Activated CD8-positive, alpha-beta memory T cell treated with anti-CD3 and anti-CD28 coated beads for 36 hours (primary cell): Measurements from ENCODE around the gene AKAP5. TPM values are rescaled to one million over a fixed set of nuclear protein-coding genes. Genes with fewer than 3 reads are reported as not detected.

Experiments
- CTCF ChIA-PET: fragments of 350-600 bp; sonication (Branson Sonifier 250); formaldehyde crosslinking; loops from one replicate; lab custom pipeline; 2021; ENCODE audit warnings: antibody characterized with exemption; lab: Charles Lee
- POLR2A ChIA-PET: fragments of 350-600 bp; sonication (Branson Sonifier 250); formaldehyde crosslinking; loops from one replicate; lab custom pipeline; 2021; ENCODE audit warnings: antibody characterized with exemption; lab: Charles Lee
- total RNA-seq, 2 experiments: library from RNA; stranded (reverse); gene quantifications; one replicate each; pipeline ENCODE4 v1.2.3, GENCODE V29; 2021

AKAP5 gene, protein sequence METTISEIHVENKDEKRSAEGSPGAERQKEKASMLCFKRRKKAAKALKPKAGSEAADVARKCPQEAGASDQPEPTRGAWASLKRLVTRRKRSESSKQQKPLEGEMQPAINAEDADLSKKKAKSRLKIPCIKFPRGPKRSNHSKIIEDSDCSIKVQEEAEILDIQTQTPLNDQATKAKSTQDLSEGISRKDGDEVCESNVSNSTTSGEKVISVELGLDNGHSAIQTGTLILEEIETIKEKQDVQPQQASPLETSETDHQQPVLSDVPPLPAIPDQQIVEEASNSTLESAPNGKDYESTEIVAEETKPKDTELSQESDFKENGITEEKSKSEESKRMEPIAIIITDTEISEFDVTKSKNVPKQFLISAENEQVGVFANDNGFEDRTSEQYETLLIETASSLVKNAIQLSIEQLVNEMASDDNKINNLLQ
- 1 to 10 TPM; 4.5 TPM for total RNA-seq

- POLR2A ChIA-PET: no interaction called here
- CTCF ChIA-PET: interaction anchor here (1.6 kb wide), 1 partner anchor 16 kb away, joined by 4 read pairs; no protein-coding TSS in a partner anchor
Observed at GRCh38 chr14:64465191-64465822, at the start of gene AKAP5. Gene AKAP5 (plus strand): TSS chr14:64465499. CDS start chr14:64468395, 2,896 bp downstream.

DNA sequence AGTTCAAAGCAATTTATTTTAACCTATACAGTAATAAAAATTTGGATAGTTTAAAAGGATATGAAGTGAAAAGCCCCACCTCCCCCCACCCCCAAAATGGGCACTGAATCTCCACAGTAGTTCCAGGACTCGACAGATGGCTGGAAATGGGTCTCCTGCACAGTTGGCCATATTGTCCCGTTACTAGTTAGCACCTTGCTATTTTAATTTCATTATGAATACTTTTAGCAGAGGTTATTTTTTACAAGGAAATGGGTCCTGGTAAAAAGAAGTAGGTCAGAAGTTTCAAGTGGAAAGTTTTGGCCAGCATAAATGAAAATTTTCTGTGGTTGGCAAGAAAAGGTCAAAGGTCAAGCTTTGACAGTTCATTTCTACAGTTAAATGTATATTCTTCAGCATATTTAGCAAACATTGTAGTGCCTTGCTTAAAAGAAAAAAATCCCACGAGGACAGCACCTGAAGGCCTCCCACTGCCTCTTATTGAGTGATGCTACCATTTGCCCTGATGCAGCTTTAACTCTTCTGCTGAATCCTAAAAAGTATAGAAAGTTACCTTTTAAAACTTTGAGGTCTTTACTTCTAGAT is 48.9 kb upstream of the AKAP5 start:
- ChIA-PET POLR2A (no interaction called here), CTCF (interaction anchor here (1.9 kb wide), 1 partner anchor 13 kb away, joined by 6 read pairs; no protein-coding TSS in a partner anchor)

DNA sequence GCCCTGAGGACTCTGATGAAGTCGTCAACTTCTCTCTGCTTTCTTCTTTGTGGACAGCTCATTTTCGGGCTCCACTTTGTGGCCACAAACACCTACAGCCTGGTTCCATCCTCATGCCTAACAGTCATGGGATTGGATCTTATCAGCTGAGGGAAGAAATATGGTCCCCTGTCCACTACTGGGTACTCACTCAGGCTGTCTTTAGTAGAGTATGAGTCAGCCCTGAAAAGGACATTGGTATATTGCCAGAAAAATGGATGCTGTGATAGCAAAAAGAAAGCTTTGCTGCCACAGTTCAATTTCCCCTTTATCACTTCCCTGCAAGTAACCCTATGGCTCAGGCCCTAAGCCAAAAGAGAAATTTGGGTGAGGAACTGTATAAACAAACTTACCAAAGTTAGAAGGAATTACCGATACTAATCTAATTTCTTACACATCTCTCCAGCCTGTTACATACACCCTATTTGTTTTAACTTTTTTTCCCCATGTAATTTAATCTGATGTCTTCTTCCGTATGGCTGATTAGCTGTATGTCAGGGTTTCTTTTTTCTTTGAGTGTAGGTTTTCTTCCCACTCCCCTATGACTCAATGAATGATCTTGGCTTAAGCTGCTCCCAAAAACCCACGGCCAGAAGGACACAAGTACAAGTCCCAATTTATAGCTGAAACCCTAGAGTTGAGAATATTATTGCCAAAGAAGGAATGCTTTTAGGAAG is 48.1 kb upstream of the AKAP5 start:
- ChIA-PET CTCF (interaction anchor here (1.5 to 1.9 kb wide), 2 partner anchors 13 to 29 kb away, joined by 3 to 6 read pairs; partner anchors contain the start of gene MTHFD1), POLR2A (no interaction called here)

- ChIA-PET CTCF (interaction anchor here (1.5 to 1.9 kb wide), 2 partner anchors 12 to 29 kb away, joined by 3 to 6 read pairs; partner anchors contain the start of gene MTHFD1), POLR2A (no interaction called here)
Observed at GRCh38 chr14:64417771-64418125, 47.6 kb upstream of the AKAP5 start.

DNA sequence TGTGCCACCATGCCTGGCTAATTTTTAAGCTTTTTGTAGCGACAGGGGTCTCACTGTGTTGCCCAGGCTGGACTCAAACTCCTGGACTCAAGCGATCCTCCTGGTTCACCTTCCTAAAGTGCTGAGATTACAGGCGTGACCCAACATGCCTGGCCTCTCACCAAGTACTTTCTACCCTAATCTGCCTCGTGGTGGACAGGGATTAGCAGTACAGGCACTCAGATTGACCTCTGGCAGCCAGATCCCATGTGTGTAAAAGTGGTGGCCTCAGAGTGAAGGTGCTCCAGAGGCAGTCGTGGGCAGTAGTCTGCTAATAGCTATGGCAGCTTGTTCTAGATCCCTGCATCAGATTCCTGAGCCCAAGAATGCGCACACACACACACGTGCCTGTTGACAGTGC is 46.3 kb upstream of the AKAP5 start:
- ChIA-PET POLR2A (no interaction called here), CTCF (interaction anchor here (1.6 kb wide), 1 partner anchor 12 kb away, joined by 5 read pairs; no protein-coding TSS in a partner anchor)

DNA sequence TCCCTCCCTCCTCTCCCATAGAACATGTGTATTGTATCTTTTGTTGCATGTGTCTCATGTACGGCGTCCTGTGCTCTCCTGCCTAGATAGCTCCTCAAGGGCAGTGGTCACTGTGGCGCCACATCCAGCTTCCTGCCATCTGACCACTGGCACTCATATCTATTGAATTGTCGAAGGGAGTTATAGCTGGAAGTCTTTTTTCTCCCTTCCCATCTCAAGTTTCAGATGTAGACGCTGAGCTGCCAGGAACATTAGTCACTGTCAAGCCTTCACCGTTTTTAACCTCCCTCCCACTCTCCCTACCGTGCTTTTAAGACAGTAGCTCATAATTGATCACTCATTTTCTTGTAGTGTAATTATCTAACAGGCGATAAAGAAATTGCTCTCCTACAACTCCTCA is 44.1 kb upstream of the AKAP5 start:
- POLR2A ChIA-PET: interaction anchor here (0.7 kb wide), 1 partner anchor 127 kb away, joined by 5 read pairs; the partner anchor contains the start of gene ESR2
- CTCF ChIA-PET: interaction anchor here (0.7 to 1.2 kb wide), 3 partner anchors 10 to 189 kb away, joined by 3 to 6 read pairs (median 4); no protein-coding TSS in a partner anchor

DNA sequence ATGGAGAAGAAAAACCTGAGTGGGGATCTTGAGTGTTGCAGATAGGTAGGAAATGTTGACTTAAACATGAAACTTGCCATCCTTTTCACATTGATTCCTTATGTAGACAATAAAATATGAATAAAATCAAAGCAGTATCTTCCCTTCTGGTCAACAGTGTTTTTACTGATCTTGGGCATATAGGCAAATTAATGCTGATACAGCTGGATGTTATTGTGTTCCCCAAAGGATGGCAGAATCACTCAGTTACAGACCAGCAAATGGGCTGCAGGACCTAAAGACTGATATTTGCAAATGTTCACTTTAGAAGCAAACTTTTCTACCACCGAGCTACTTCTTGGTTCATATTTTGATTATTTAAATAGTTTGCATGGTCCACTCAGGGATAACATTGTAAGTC is 43.3 kb upstream of the AKAP5 start:
- ChIA-PET POLR2A (no interaction called here), CTCF (interaction anchor here (0.7 kb wide), 1 partner anchor 188 kb away, joined by 4 read pairs; no protein-coding TSS in a partner anchor)

- CTCF ChIA-PET: interaction anchor here (0.8 kb wide), 1 partner anchor 9 kb away, joined by 3 read pairs; no protein-coding TSS in a partner anchor
Observed at GRCh38 chr14:64422756-64423155, 42.5 kb upstream of the AKAP5 start.

DNA sequence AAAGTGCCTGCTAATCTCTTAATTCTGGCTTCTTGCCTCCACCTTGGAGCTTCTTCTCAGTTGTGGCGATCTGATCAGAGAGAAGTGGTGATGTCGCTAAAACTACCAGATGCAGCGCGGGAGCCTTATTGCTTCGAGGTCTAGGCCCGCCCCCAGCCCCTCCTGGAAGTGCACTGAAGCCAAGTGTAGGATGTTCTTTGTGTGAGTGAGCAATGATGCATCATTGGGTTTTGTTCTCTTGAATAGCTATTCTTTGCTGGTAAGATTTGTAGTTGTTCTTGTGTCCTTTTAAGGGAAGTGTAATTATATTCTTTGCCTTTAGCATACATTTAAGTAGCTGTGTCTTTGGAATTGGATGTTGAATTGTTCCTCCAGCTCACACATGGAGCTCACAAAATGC is 41.3 kb upstream of the AKAP5 start:
- CTCF ChIA-PET: interaction anchor here (0.8 kb wide), 1 partner anchor 34 kb away, joined by 3 read pairs; no protein-coding TSS in a partner anchor
- POLR2A ChIA-PET: interaction anchor here (1.5 to 1.8 kb wide), 2 partner anchors 36 to 80 kb away, joined by 3 to 7 read pairs; partner anchors contain the start of genes MTHFD1 and ZBTB1

More at GRCh38 chr14:64422756-64423155, 42.5 kb upstream of the AKAP5 start:
- POLR2A ChIA-PET: interaction anchor here (0.6 to 1.8 kb wide), 2 partner anchors 15 to 35 kb away, joined by 7 to 8 read pairs; partner anchors contain the start of gene MTHFD1

GRCh38 chr14:64434528-64434927 is 30.8 kb upstream of the AKAP5 start:
- ChIA-PET CTCF (no interaction called here), POLR2A (interaction anchor here (0.6 kb wide), 1 partner anchor 107 kb away, joined by 3 read pairs; no protein-coding TSS in a partner anchor)

DNA sequence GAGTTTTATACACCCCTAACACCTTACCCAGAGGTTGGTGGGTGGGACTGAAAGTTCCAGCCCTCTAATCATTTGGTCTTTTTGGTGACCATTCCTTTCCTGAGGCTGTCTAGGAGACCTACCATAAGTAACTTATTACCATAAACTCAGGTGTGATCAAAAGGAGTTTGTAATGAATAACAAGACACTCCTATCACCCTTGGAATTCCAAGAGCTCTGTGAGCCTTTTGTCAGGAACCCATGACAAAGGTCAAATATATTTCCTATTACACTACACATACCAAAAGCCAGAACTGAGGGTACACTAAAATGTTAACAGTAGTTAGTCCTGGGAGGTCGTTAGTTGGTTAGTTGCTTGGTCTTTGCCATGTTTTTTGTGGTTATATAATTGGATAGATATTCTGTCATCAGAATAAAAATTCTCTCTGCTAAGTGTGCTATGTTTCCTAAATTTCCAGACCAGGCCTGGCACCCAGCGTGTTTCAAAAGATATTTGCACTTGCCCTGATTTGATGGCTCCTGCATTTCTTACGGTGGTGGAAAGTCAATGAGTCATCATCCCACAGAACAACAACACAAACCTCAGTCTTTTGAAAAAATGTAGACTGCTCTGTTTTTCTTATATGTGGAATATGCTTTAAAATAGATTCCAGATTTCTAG is 27.0 kb upstream of the AKAP5 start:
- CTCF ChIA-PET: interaction anchor here (2.5 kb wide), 1 partner anchor 8 kb away, joined by 11 read pairs; no protein-coding TSS in a partner anchor
- POLR2A ChIA-PET: no interaction called here

DNA sequence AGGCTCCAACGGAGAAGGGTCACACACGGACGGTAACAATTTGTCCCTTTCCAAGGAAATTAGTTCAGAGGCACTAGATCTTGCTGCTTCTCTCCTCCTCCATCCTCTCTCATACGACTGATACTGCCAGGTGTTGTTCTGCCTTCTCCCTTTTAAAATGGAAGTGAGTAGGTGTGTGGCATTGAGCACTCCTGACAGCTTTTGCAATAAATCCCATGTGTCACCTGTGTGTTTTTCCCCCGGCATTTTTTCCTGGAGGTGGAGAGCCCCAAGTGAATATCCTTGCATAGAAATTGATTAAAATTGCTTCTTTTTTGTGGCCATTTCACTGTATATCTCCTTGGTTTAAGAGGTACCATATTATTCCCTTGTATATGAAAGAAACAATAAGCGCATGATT is 26.2 kb upstream of the AKAP5 start:
- POLR2A ChIA-PET: no interaction called here

GRCh38 chr14:64440494-64440893 is 24.8 kb upstream of the AKAP5 start:
- ChIA-PET POLR2A (no interaction called here), CTCF (interaction anchor here (2.5 kb wide), 1 partner anchor 11 kb away, joined by 11 read pairs; no protein-coding TSS in a partner anchor)

More for the DNA sequence above, 26.2 kb upstream of the AKAP5 start:
- CTCF ChIA-PET: interaction anchor here (2.5 kb wide), 1 partner anchor 9 kb away, joined by 11 read pairs; no protein-coding TSS in a partner anchor

DNA sequence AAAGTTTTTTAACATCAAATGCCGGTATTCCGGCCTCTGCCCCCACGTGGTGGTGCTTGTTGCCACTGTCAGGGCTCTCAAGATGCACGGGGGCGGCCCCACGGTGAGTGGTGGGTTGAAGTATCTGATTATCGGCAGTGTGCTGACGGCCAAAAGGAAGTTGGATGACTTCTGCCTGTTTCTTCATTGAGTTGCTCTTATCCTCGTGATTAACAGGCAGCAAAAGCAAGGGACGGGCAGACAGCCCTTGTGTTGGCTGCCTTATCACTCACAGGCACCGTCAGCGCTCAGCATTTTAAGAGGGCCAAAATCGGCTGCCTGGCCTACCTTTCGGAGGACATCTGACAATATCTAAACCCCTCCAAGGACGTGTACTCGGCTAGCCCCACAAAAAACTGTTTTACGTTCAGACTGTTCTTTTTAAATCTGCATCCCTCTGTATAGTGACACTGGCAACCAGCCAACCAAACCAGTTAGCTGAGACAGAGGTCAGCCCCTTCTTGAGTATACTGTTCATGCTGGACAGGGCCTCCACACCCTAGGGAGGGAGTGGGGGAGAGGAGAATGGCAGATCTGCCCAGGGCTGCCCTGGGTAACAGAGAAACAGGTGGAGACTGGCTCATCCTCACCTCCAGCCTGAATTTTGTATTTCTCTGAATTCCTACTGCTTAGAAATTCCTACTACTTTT is 22.9 kb upstream of the AKAP5 start:
- ChIA-PET POLR2A (interaction anchor here (0.7 kb wide), 1 partner anchor 48 kb away, joined by 3 read pairs; no protein-coding TSS in a partner anchor), CTCF (no interaction called here)

- ChIA-PET CTCF (interaction anchor here (1.2 to 2.1 kb wide), 2 partner anchors 14 to 35 kb away, joined by 3 to 5 read pairs; no protein-coding TSS in a partner anchor), POLR2A (no interaction called here)
Observed at GRCh38 chr14:64444140-64444539, 21.2 kb upstream of the AKAP5 start.

GRCh38 chr14:64444984-64445845 is 20.1 kb upstream of the AKAP5 start:
- ChIA-PET POLR2A (interaction anchor here (0.8 kb wide), 1 partner anchor 12 kb away, joined by 4 read pairs; no protein-coding TSS in a partner anchor), CTCF (interaction anchor here (0.5 to 2.1 kb wide), 6 partner anchors 13 to 109 kb away, joined by 3 to 5 read pairs (median 3); no protein-coding TSS in a partner anchor)
